Liver (tissue), 3 donors: ENCODE results near the gene BCAT1.

Experiments
- CTCF ChIP-seq: fragments of 150-350 bp; IDR thresholded peaks from 2 replicates; pipeline ENCODE4 v1.5.1; 2017; ENCODE audit warnings: improper control_type of control experiment, low read depth, low read length; ENCODE audit not compliant: missing input control
- FOXA1 ChIP-seq: IDR thresholded peaks from 2 replicates; pipeline ENCODE4 v1.6.1; 2016; ENCODE audit warnings: antibody characterized with exemption
- GABPA ChIP-seq, 2 donors: IDR thresholded peaks in 1 of 2; conservative IDR thresholded peaks in 1 of 2; 2 replicates each; pipeline ENCODE4 v1.6.1; 2016; ENCODE audit warnings: antibody characterized with exemption in 2 of 2, mild to moderate bottlenecking in 1 of 2, moderate library complexity in 1 of 2
- JUND ChIP-seq, 2 donors: IDR thresholded peaks; 2 replicates each; pipeline ENCODE4 v1.6.1; 2016; ENCODE audit warnings: antibody characterized with exemption in 2 of 2
- RAD21 ChIP-seq, 2 donors: IDR thresholded peaks; 2 replicates each; pipeline ENCODE4 v1.6.1; 2016; ENCODE audit warnings: antibody characterized with exemption in 2 of 2, mild to moderate bottlenecking in 2 of 2
- REST ChIP-seq: IDR thresholded peaks from 2 replicates; pipeline ENCODE4 v1.6.1; 2016; ENCODE audit warnings: antibody characterized with exemption, mild to moderate bottlenecking
- SP1 ChIP-seq: IDR thresholded peaks from 2 replicates; pipeline ENCODE4 v1.6.1; 2018; ENCODE audit warnings: antibody characterized with exemption, mild to moderate bottlenecking
- TAF1 ChIP-seq: conservative IDR thresholded peaks from 2 replicates; pipeline ENCODE4 v1.6.1; 2016; ENCODE audit warnings: antibody characterized with exemption, mild to moderate bottlenecking
- YY1 ChIP-seq: IDR thresholded peaks from 2 replicates; pipeline ENCODE4 v1.6.1; 2016; ENCODE audit warnings: antibody characterized with exemption, mild to moderate bottlenecking
- ZBTB33 ChIP-seq: IDR thresholded peaks from 2 replicates; pipeline ENCODE4 v1.6.1; 2016; ENCODE audit warnings: antibody characterized with exemption
- TF ChIP-seq, protein P1 (sequence below): IDR thresholded peaks from 2 replicates; pipeline ENCODE4 v1.6.1; 2016; ENCODE audit warnings: antibody characterized with exemption
- TF ChIP-seq, protein P2 (sequence below): IDR thresholded peaks from 2 replicates; pipeline ENCODE4 v1.6.1; 2016; ENCODE audit warnings: antibody characterized with exemption
- donor health status: healthy.
- donor health status: healthy.

DNA sequence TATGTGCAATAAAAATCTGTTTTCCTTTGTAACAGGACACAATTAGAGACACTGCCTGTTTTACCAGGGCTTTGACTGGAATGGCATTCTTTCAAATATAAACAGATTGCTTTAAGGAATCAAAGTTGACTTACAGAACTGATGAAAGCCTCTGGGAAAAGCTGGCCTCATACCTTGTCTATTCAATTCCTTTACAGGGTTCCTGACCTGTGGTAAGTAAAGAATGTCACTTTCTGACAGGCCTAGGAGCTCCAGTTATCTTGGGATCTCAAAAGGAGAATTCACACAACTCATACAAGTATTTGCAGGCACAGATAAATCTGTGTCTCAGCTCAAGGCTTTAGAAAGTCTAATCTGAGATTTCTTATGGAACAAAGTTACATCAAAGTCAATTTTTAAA, 88.4 kb downstream of the BCAT1 start:
- TF ChIP-seq YY1: no peak
- no peak for TF ChIP-seq CTCF
- TF ChIP-seq, protein P1, sequence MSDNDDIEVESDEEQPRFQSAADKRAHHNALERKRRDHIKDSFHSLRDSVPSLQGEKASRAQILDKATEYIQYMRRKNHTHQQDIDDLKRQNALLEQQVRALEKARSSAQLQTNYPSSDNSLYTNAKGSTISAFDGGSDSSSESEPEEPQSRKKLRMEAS: no peak
- no peak for TF ChIP-seq REST
- TF ChIP-seq ZBTB33: no peak
- no peak for TF ChIP-seq JUND (IDR thresholded peaks at IDR 0.05)
- no peak for TF ChIP-seq TAF1
- TF ChIP-seq, protein P2, sequence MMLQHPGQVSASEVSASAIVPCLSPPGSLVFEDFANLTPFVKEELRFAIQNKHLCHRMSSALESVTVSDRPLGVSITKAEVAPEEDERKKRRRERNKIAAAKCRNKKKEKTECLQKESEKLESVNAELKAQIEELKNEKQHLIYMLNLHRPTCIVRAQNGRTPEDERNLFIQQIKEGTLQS: no peak
- no peak for TF ChIP-seq SP1
- no peak for TF ChIP-seq GABPA (IDR thresholded peaks at IDR 0.05 in 1 of 2, conservative IDR thresholded peaks at IDR 0.05 in 1 of 2)
- no peak for TF ChIP-seq RAD21 (IDR thresholded peaks at IDR 0.05)
- TF ChIP-seq FOXA1: no peak
